Measurements from ENCODE around the gene LIPH.

Gene LIPH

DNA sequence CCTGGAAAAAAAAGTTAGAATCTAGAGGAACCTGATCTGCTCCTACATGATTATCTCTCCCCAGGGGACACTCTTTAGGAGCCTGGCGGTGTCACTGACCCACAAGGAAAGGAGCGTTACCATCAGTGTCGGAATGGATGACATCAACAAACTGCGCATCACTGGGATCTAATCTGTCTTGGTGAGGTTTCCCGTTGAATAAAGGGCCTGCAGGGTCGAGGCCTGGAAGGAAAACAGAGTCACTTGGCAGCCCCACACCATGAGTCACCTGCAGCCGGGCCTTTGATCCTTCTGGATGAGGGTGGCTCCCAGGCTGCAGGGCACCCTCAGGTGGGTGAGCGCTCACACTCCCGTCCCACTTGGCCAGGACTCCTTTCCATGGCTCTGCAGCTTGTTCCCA is 25.0 kb downstream of the LIPH start:
- Histone ChIP-seq H3K27me3 (replicated peaks) (no peaks in the 10 kb centered on the region), H3K36me3 (replicated peaks) (no peaks in the 10 kb centered on the region), H3K4me3 (ENCODE audit: low read depth, low read length) (no peak overlapping the region), H3K27ac (no peak overlapping the region)
- TF ChIP-seq, protein P1, sequence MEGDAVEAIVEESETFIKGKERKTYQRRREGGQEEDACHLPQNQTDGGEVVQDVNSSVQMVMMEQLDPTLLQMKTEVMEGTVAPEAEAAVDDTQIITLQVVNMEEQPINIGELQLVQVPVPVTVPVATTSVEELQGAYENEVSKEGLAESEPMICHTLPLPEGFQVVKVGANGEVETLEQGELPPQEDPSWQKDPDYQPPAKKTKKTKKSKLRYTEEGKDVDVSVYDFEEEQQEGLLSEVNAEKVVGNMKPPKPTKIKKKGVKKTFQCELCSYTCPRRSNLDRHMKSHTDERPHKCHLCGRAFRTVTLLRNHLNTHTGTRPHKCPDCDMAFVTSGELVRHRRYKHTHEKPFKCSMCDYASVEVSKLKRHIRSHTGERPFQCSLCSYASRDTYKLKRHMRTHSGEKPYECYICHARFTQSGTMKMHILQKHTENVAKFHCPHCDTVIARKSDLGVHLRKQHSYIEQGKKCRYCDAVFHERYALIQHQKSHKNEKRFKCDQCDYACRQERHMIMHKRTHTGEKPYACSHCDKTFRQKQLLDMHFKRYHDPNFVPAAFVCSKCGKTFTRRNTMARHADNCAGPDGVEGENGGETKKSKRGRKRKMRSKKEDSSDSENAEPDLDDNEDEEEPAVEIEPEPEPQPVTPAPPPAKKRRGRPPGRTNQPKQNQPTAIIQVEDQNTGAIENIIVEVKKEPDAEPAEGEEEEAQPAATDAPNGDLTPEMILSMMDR (IDR thresholded peaks at IDR 0.05; ENCODE audit: low read depth, low read length, missing control alignments), result no peak
- in situ Hi-C loops (cut with HindIII; ENCODE audit: low pct_ligation_motif_present, low sequenced_read_pairs), result no loop called here
- DNase-seq, result no peak

DNA sequence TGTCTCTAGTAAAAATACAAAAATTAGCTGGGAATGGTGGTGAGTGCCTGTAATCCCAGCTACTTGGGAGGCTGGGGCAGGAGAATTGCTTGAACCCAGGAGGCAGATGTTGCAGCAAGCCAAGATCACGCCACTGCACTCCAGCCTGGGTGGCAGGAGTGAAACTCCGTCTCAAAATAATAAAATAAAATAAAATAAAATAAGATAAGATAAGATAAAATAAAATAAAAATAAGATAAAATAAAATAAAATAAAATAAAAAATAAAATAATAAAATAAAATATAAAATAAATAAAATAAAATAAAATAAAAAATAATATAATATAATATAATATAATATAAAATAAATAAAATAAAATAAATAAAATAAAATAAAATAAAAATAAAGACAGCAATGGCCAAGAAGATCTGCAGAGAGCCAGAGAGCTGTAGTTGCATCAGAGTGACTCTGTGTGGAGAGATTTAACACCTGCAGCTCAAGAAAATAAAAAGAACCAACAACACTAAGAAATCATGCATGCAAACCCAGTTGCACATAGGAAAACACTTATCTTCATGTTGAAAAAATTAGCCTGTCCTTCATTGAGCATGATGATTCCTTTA is 25.9 kb downstream of the LIPH start:
- TF ChIP-seq, protein P1 (IDR thresholded peaks at IDR 0.05; ENCODE audit: low read depth, low read length, missing control alignments), result no peak
- H3K36me3 ChIP-seq (replicated peaks), result no peaks in the 10 kb centered on the region
- no peak for DNase-seq
- in situ Hi-C loops (cut with HindIII; ENCODE audit: low pct_ligation_motif_present, low sequenced_read_pairs), result no loop called here
- peaks cover under 1% of the 10 kb centered on the region for H3K27me3 ChIP-seq (replicated peaks)
- no peak overlapping the region for H3K27ac ChIP-seq
- no peak overlapping the region for H3K4me3 ChIP-seq (ENCODE audit: low read depth, low read length)

DNA sequence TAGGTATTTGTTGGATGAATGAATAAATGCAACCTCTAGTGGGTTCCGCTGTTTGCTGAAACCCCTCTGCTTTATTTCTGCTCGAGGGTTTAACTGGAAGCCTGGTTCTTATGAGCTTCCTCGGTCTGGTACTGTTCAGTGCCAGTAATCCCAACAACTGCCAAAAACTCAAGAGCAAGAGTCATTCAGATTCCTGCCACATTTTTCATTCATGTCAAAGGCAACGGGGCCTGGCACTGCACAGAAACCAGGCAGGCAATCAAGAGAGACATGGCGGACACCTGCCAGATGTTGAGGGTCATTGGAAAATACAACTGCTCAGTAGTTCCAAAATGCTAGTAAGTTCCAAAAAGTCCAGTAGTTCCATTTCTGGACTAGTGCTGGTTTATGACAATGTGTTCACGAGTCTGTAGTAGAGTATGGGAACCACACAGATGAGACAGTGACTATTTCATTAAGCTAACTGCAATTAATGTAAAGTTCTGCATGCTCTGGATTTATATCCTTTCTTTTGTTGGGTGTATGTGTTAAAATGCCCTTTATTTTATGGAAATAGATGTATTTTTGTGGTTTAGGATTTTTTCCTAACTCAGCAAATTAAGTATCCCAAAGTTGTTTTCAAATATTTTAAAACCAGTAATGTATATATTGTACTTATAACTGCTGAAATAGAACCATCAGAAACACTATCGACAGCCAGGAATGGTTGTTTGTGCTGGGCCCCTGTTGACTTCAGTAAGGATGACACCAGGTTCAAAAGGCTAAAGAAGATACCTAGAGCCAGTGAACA is 30.8 kb downstream of the LIPH start:
- H3K4me3 ChIP-seq (ENCODE audit: low read depth, low read length), result no peak overlapping the region
- no peak overlapping the region for H3K27ac ChIP-seq
- H3K27me3 ChIP-seq (replicated peaks), result peaks cover 4% of the 10 kb centered on the region
- DNase-seq, result no peak
- H3K36me3 ChIP-seq (replicated peaks), result no peaks in the 10 kb centered on the region
- TF ChIP-seq, protein P1 (IDR thresholded peaks at IDR 0.05; ENCODE audit: low read depth, low read length, missing control alignments), result no peak
- in situ Hi-C loops (cut with HindIII; ENCODE audit: low pct_ligation_motif_present, low sequenced_read_pairs), result no loop called here

DNA sequence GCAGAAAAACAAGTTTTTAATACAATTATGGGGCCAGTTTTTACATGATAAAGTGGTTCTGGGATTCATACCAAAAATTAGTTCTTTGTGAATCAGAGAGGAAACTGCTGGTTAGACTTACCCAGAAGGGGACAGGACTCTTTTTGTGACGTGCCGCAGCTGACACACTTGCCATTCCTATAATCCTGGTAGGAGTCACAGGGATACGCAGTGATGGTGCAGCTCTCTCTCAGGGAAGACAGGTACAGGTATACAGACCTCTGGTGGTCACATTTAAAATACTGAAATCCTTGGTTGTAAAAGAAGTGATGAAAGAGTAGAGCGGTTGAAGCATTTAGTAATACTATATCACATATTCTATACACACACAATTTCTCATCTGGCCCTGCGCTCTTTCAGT is 33.4 kb downstream of the LIPH start:
- Histone ChIP-seq H3K4me3 (ENCODE audit: low read depth, low read length) (no peak overlapping the region), H3K27ac (no peak overlapping the region), H3K27me3 (replicated peaks) (peaks cover 4% of the 10 kb centered on the region), H3K36me3 (replicated peaks) (no peaks in the 10 kb centered on the region)
- in situ Hi-C loops (cut with HindIII; ENCODE audit: low pct_ligation_motif_present, low sequenced_read_pairs), result no loop called here
- no peak for DNase-seq
- TF ChIP-seq, protein P1 (IDR thresholded peaks at IDR 0.05; ENCODE audit: low read depth, low read length, missing control alignments), result no peak

DNA sequence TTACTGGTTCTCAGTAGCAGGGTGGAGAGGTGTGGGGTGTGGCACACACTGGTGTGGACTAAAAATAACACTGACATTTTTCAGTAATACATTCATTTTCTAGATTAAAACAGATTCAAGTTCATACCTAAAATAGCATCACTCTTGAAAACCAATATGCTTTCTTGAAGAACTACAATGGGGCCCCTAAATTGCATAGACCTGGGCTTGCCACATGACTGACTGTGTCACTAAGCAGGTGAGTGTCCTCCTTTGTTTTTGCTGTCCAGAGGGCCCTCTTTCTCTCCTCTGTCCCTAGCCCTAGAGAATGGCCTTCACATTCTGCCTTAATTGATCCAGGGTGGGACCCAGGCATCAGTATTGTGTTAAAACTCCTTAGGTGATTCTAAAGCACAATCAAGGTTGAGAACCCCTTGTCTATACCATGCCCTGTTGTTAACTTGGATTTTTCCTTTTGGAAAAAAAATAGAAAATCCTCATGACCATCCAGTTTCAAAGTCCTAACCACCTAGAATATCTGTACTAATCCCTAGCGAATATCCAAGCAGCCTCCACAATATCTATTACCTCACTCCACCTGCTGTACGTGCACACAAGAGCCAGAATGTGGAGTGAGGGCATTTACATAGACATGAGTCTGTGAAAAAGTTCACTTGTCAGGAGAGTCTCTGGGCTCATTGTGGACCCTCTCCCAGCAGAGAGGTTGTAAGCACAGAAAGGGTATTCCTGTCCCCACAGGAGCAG is 34.8 kb downstream of the LIPH start:
- TF ChIP-seq, protein P1 (IDR thresholded peaks at IDR 0.05; ENCODE audit: low read depth, low read length, missing control alignments), result no peak
- in situ Hi-C loops (cut with HindIII; ENCODE audit: low pct_ligation_motif_present, low sequenced_read_pairs), result no loop called here

More for the DNA sequence above, 34.8 kb downstream of the LIPH start:
- no peak for DNase-seq
- peaks cover 4% of the 10 kb centered on the region for H3K27me3 ChIP-seq (replicated peaks)
- H3K36me3 ChIP-seq (replicated peaks), result no peaks in the 10 kb centered on the region
- H3K4me3 ChIP-seq (ENCODE audit: low read depth, low read length), result no peak overlapping the region
- H3K27ac ChIP-seq, result no peak overlapping the region

Data from brain microvascular endothelial cell (primary cell).